Activated T-helper 1 cell treated with anti-CD3 and anti-CD28 coated beads, Interleukin-12 subunit alpha, Interleukin-12 subunit beta, Interleukin-2, Interleukin-4 antibody, amounts not matched to agents 30 ng/mL and 10 ng/mL and 1 ng/mL, durations not matched to agents 14 hours and 24 hours and 36 hours (primary cell): ENCODE results near the gene XPO1. TPM values are rescaled to one million over a fixed set of nuclear protein-coding genes. Genes with fewer than 3 reads are reported as not detected.
"Not testable (repeated sequence)": the region's sequence is repeated elsewhere in the genome, so short reads cannot be mapped to it uniquely, and the experiment has no call there.

Source experiments
- DNase-seq: peaks from one replicate; pipeline ENCODE4 v3.0.0; 2021; ENCODE audit warnings: low spot score
- H3K27ac Mint-ChIP-seq: one replicate; pipeline ENCODE4 v1.8.0; 2021; ENCODE audit warnings: mild to moderate bottlenecking, mixed read lengths
- H3K27me3 Mint-ChIP-seq: one replicate; pipeline ENCODE4 v1.8.0; 2022; ENCODE audit warnings: mild to moderate bottlenecking, moderate library complexity, mixed read lengths; ENCODE audit not compliant: insufficient read depth
- H3K36me3 Mint-ChIP-seq: one replicate; pipeline ENCODE4 v1.8.0; 2021; ENCODE audit warnings: low read depth, mixed read lengths
- H3K4me1 Mint-ChIP-seq: one replicate; pipeline ENCODE4 v1.8.0; 2021; ENCODE audit warnings: low read depth, mixed read lengths
- H3K4me3 Mint-ChIP-seq: one replicate; pipeline ENCODE4 v1.8.0; 2021; ENCODE audit warnings: mild to moderate bottlenecking, moderate library complexity, mixed read lengths
- H3K9me3 Mint-ChIP-seq: one replicate; pipeline ENCODE4 v1.8.0; 2021; ENCODE audit warnings: mixed read lengths
- intact Hi-C: fragments of 100-400 bp; cut with micrococcal nuclease; formaldehyde crosslinking; loops from one replicate; pipeline ENCODE4 v1.15.1; 2024
- total RNA-seq: library from RNA; stranded (reverse); gene quantifications from 2 replicates; pipeline ENCODE4 v1.2.3, GENCODE V29; 2022

Gene XPO1
- total RNA-seq: 213 and 215 TPM in 2 replicates

DNA sequence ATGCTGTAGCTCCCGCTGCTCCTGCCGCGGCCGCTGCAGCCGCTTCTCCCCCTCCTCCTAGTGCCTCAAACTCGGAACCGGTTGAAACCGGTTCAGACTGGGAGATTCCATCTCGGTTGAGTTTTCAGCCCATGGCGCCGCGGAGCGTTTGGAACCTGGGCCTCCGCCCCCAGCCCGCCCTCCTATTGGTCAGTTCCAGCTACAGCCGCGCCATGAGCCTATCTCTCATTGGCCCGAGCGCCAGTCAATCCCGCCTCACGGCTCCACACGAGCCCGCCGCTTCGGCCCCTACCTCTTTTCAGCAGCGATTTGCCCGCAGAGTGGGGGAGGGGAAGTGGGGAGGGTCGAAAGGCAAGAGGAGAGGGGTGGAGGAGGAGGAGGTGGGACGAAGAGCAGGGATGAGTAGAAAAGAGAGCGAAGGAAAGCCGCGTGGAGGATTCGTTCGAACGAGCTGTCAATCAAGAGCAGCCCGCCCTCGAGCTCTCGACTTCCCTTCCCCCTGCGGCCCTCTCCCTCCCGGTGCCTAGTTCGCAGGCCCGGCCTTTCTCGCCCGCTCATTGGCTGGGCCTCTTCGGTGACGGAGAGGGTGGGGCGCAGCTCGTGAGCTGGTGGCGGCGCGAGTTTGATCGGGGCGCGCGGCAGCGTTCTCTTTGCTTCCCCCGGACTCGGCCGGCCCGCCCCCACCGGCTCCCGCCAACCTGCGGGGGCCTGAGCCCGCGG is at the start of gene XPO1:
Gene XPO1, minus strand, starts transcription at position 157 of the 720 bp plus-strand sequence. CDS start 4,459 bp downstream, outside the sequence.
- Mint-ChIP-seq H3K27me3 (peaks cover 4% of the 10 kb centered on the region), H3K9me3 (no peaks in the 10 kb centered on the region), H3K36me3 (peaks cover 8% of the 10 kb centered on the region), H3K27ac (peak within 1 kb of the TSS; percentile 100), H3K4me3 (peak within 1 kb of the TSS; percentile 100), H3K4me1 (peaks cover 35% of the 10 kb centered on the region)
- DNase-seq: peak; percentile 99
- intact Hi-C loops: loop anchor here (1.0 to 10.0 kb wide), 10 partner anchors 133 to 1166 kb away; partner anchors contain the start of genes EHBP1, FAM161A, PAPOLG and PEX13

DNA sequence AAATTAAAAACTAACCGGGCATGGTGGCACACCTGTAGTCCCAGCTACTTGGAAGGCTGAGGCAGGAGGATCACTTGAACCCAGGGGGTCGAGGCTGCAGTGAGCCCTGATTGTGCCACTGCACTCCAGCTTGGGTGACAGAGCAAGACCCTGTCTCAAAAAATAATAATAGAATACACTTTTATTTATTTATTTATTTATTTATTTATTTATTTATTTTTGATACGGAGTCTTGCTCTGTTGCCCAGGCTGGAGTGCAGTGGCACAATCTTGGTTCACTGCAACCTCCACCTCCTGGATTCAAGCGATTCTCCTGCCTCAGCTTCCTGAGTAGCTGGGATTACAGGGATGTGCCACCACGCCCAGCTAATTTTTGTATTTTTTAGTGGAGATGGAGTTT is 48.8 kb upstream of the XPO1 start:
- H3K9me3 Mint-ChIP-seq, H3K36me3 Mint-ChIP-seq, H3K4me1 Mint-ChIP-seq, DNase-seq, H3K27me3 Mint-ChIP-seq, H3K27ac Mint-ChIP-seq, H3K4me3 Mint-ChIP-seq, intact Hi-C loops: not testable (repeated sequence)

DNA sequence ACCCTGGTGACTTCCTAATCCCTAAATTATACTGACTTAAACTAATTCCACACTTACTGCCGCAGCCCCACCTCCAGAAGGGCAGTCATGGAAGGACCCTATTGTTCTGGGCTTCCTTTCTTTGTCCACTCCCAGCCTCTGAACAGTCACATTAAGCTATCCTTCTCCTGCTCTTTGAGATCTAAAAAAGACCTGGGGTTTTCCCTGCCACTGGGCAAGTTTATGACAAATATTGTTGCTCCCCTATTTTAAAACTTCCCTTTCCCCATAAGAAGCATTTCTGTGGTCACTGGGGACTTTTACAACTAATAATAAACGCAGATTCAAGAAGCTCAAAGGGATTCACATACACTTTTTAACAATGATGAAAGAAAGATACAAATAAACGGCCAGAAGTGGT is 47.2 kb upstream of the XPO1 start:
- no peak overlapping the region for H3K4me3 Mint-ChIP-seq
- H3K27ac Mint-ChIP-seq: no peak overlapping the region
- peaks cover 8% of the 10 kb centered on the region for H3K27me3 Mint-ChIP-seq
- H3K4me1 Mint-ChIP-seq: no peaks in the 10 kb centered on the region
- no peak for DNase-seq
- H3K9me3 Mint-ChIP-seq: no peaks in the 10 kb centered on the region
- intact Hi-C loops: no loop called here
- no peaks in the 10 kb centered on the region for H3K36me3 Mint-ChIP-seq

DNA sequence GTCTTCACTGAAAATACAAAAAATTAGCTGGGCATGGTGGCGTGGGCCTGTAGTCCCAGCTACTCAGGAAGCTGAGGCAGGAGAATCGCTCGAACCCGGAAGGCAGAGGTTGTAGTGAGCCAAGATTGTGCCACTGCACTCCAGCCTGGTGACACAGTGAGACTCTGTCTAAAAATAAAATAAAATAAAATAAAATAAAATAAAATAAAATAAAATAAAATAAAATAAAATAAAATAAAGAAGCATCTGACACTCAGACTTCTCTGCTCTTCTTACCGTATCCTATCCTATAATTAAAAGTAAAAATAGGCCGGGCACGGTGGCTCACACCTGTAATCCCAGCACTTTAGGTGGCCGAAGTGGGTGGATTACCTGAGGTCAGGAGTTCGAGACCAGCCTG is 46.2 kb upstream of the XPO1 start:
- H3K27me3 Mint-ChIP-seq, intact Hi-C loops, DNase-seq, H3K4me1 Mint-ChIP-seq, H3K36me3 Mint-ChIP-seq, H3K9me3 Mint-ChIP-seq, H3K27ac Mint-ChIP-seq, H3K4me3 Mint-ChIP-seq: not testable (repeated sequence)

- H3K27me3 Mint-ChIP-seq: peaks cover 5% of the 10 kb centered on the region
- H3K27ac Mint-ChIP-seq: no peak overlapping the region
- no peaks in the 10 kb centered on the region for H3K4me1 Mint-ChIP-seq
- H3K9me3 Mint-ChIP-seq: no peaks in the 10 kb centered on the region
- H3K36me3 Mint-ChIP-seq: no peaks in the 10 kb centered on the region
- intact Hi-C loops: no loop called here
- no peak overlapping the region for H3K4me3 Mint-ChIP-seq
- DNase-seq: no peak
Observed at GRCh38 chr2:61582165-61582564, 44.0 kb upstream of the XPO1 start.

DNA sequence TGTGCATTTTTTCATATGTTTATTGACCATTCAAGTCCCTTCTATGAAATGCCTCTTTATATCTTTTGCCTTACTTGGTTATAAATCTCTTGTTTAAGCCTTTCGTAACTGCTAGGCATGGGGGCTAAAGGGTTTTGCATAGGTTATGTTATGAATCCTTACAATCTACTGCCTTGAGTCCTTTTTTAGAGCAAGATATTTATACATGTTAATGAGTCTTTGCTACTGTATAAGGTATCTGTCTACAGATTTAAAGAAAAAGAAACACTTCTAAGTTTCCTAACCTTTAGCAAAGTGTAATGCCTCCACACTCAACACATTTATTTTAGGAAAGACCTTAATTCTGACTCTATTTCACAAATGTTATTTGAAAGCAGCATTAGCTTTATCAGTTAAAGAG is 43.6 kb upstream of the XPO1 start:
- peaks cover 5% of the 10 kb centered on the region for H3K27me3 Mint-ChIP-seq
- no peak for DNase-seq
- intact Hi-C loops: no loop called here
- no peak overlapping the region for H3K4me3 Mint-ChIP-seq
- no peaks in the 10 kb centered on the region for H3K36me3 Mint-ChIP-seq
- no peaks in the 10 kb centered on the region for H3K9me3 Mint-ChIP-seq
- no peaks in the 10 kb centered on the region for H3K4me1 Mint-ChIP-seq
- no peak overlapping the region for H3K27ac Mint-ChIP-seq

GRCh38 chr2:61575447-61575859 is 37.3 kb upstream of the XPO1 start:
- DNase-seq: no peak
- Mint-ChIP-seq H3K4me1 (peaks cover 13% of the 10 kb centered on the region), H3K9me3 (no peaks in the 10 kb centered on the region), H3K27me3 (no peaks in the 10 kb centered on the region), H3K4me3 (no peak overlapping the region), H3K27ac (peak overlapping the region; percentile 36), H3K36me3 (no peaks in the 10 kb centered on the region)
- intact Hi-C loops: no loop called here

GRCh38 chr2:61566566-61566965 is 28.4 kb upstream of the XPO1 start:
- H3K9me3 Mint-ChIP-seq: no peaks in the 10 kb centered on the region
- no peaks in the 10 kb centered on the region for H3K27me3 Mint-ChIP-seq
- H3K27ac Mint-ChIP-seq: no peak overlapping the region
- H3K4me1 Mint-ChIP-seq: peaks cover 11% of the 10 kb centered on the region
- intact Hi-C loops: no loop called here
- DNase-seq: no peak
- no peak overlapping the region for H3K4me3 Mint-ChIP-seq
- no peaks in the 10 kb centered on the region for H3K36me3 Mint-ChIP-seq

GRCh38 chr2:61562615-61563014 is 24.5 kb upstream of the XPO1 start:
- Mint-ChIP-seq H3K27ac (no peak overlapping the region), H3K9me3 (no peaks in the 10 kb centered on the region), H3K27me3 (no peaks in the 10 kb centered on the region), H3K36me3 (no peaks in the 10 kb centered on the region), H3K4me1 (peaks cover 11% of the 10 kb centered on the region), H3K4me3 (no peak overlapping the region)
- intact Hi-C loops: no loop called here
- no peak for DNase-seq

DNA sequence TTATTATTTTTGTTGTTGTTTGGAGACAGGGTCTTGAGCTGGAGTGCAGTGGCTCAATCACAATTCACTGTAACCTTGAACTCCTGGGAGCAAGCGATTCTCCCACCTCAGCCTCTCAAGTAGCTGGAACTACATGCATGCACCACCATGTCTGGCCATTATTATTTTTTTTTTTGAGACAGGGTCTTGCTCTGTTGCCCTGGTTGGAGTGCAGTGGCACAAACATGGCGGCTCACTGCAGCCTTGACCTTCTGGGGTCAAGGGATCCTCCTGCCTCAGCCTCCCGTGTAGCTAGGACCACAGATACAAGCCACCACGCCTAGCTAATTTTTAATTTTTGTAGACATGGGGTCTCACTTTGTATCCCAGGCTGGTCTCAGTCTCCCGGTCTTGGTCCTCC is 20.0 kb upstream of the XPO1 start:
- no peak for DNase-seq
- intact Hi-C loops: no loop called here
- Mint-ChIP-seq H3K27ac (no peak overlapping the region), H3K4me1 (no peaks in the 10 kb centered on the region), H3K27me3 (no peaks in the 10 kb centered on the region), H3K9me3 (no peaks in the 10 kb centered on the region), H3K4me3 (no peak overlapping the region), H3K36me3 (no peaks in the 10 kb centered on the region)

GRCh38 chr2:61557381-61557780 is 19.2 kb upstream of the XPO1 start:
- Mint-ChIP-seq H3K27me3 (no peaks in the 10 kb centered on the region), H3K36me3 (no peaks in the 10 kb centered on the region), H3K4me3 (no peak overlapping the region), H3K27ac (no peak overlapping the region), H3K9me3 (no peaks in the 10 kb centered on the region), H3K4me1 (no peaks in the 10 kb centered on the region)
- no peak for DNase-seq
- intact Hi-C loops: no loop called here

DNA sequence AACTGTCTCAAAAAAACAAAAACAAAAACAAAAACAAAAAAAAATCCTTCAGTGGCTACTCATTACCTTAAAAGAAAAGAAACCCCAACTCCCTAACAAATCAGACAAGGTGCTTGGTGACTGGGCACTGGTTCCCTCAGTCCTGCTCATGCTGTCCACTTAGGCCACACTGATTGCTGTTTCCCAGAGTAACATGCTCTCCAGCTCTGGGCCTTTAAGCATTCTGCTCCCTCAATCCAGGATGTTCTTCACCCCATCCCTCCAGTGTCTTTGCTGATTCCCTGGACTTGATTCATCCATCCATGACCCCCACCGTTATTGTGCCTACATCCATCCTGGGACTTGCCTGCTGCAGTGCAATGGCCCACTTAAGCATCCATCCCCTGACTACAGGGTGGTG is 16.4 kb upstream of the XPO1 start:
- H3K27ac Mint-ChIP-seq: no peak overlapping the region
- H3K4me3 Mint-ChIP-seq: no peak overlapping the region
- H3K9me3 Mint-ChIP-seq: no peaks in the 10 kb centered on the region
- H3K36me3 Mint-ChIP-seq: no peaks in the 10 kb centered on the region
- intact Hi-C loops: no loop called here
- H3K27me3 Mint-ChIP-seq: peaks cover 6% of the 10 kb centered on the region
- no peaks in the 10 kb centered on the region for H3K4me1 Mint-ChIP-seq
- DNase-seq: no peak

- intact Hi-C loops: no loop called here
- Mint-ChIP-seq H3K4me3 (no peak overlapping the region), H3K27me3 (peaks cover 12% of the 10 kb centered on the region), H3K36me3 (no peaks in the 10 kb centered on the region), H3K9me3 (no peaks in the 10 kb centered on the region), H3K4me1 (no peaks in the 10 kb centered on the region), H3K27ac (no peak overlapping the region)
- DNase-seq: no peak
Observed at GRCh38 chr2:61550375-61551209, 12.4 kb upstream of the XPO1 start.
